Measurements from ENCODE around the gene FYB1.
"Not testable (repeated sequence)": the region's sequence is repeated elsewhere in the genome, so short reads cannot be mapped to it uniquely, and the experiment has no call there.

Gene FYB1

DNA sequence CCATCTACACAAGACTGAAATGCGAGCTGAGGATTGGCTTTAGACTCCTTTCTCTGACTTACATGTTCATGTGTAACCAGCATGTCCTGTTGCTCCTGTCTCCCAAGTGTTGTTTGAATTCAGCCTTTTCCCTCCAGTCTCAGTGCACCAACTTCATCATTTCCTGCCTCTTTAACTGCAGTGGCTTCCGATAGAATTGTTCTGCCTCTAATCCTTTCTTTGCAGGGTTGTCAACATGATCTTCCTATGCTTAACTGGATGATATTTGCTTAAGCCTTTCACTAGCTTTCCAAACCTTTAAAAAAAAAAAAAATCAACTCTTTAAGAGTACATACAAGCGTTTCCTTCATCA lies 6.7 kb upstream of the FYB1 start:
- no peak for DNase-seq (ENCODE audit: low read depth)

DNA sequence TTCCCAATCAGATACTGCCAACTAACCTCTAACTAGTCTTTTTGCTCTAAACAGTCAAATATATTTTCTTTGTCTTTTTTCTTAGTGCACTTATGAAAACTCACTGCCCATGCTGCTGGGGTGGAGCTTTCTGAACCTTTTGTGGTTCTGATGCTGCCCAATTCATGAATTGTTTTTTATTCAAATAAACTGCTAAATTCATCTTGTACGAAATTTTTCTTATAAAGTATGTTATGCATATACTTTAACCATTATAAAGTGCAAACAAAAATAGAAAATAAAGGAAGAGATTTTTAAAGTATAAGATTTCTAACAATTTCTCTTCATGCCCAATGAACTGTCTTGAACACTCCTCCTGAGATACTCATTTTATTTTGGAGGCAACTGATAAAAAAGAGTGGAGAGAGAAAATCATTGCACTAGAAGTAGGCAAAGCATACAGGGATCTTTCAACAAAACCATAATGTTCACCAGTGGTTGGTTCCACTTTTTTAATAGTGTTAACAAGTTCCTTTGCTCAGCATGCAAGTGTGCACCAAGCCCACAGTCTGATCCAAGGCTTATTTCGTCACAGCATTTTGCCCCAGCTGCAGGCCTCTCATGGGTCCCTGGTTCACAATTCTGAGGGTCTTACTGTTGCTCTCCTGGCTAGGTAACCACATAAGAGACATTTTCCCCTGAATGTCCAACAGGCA lies 6.2 kb upstream of the FYB1 start:
- DNase-seq (ENCODE audit: low read depth) = no peak

DNA sequence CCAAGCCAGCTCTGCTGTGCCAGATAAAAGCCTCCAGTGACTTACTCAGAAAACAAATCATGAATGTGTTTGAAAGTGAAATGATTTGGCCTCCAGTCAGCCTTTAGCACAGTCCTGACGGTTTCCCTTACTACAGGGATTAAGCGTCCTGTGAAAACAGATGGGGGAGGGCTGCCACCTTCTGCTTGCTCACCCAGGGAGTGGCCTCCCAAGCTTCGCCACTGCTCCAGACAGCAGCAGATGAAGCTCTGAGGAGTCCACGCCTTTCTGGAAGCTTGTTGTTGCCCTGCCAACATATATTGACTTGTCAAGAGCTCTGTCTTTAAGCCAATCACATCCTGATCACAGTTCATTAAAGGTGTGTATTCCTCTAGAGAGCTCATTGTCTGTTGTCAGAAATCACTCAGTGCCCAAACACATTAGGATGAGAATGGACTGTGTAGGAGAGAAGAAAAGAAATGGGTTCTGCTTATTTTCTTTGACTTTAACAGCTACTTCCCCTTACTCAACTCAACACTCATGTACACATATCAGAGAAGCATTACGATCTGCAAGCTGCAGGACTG lies 4.9 kb upstream of the FYB1 start:
- DNase-seq (ENCODE audit: low read depth) = no peak

DNA sequence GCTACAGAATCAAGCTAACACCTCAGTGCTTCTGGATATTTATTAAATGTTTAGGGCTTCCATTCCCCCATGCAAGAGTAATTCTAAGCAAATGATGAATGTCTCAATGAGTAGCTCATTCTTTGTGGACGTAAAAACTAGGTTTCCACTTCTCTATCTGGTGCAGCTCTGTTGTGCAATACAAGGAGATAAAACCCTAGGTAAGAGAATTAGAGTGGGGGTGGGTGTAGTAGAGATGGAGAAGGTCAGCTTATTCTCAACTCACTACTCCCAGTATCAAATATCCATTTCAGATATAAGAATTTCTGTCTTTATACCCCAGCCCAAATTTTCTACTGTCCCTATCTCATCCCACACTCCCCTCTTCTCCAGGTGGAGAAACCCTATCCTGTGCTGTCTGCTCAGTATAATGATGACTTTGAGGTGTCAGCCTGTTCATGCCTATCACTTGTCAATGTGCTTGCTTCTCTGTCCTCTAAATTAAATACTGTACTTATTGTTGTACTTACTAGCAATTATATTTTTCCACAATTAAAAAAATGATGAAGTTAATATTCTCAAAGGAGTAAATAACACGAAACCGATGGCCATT lies 4.3 kb upstream of the FYB1 start:
- no peak for DNase-seq (ENCODE audit: low read depth)

DNA sequence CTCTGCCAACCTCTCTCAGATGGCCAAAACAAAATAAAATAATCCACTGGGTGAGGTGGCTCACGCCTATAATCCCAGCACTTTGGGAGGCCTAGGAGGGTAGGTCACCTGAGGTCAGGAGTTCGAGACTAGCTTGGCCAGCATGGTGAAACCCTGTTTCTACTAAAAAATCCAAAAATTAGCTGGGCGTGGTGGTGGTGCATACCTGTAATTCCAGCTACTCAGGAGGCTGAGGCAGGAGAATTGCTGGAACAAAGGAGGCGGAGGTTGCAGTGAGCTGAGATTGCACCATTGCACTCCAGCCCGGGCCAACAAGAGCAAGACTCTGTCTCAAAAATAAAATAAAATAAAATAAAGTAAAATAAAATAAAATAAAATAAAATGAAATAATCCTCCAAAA lies 2.3 kb upstream of the FYB1 start:
- DNase-seq (ENCODE audit: low read depth) = not testable (repeated sequence)

DNA sequence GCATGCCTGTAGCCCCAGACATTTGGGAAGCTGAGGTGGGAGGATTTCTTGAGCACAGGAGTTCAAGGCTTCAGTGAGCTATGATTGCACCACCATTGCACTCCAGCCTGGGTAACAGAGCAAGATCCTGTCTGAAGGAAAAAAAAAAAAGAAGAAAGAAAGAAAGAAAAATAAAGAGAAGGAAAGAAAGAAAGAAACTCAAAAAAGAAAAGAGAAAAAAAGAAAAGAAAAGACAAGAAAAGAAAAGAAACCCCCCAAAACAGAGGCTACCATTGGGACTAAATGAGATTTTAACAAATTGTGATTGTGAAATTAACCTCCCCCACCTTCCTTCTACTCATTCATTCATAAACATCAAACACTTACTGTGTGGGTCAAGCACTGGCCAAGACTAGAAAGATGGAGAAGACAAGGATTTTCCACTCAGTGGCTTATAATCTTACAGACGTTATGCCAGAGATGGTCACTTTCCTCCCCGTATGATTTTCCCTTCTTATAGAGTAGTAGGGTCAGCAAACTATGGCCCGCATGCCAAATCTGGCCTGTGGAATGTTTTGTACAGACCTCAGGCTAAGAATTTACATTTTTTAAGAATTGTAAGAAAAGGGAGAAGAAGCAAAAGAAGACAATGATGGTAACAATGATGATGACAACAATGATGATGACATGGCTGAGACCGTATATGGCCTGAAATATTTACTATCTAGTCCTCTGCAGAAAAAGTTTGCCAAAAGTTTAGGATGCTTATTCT lies 1.1 kb upstream of the FYB1 start:
- no peak for DNase-seq (ENCODE audit: low read depth)

DNA sequence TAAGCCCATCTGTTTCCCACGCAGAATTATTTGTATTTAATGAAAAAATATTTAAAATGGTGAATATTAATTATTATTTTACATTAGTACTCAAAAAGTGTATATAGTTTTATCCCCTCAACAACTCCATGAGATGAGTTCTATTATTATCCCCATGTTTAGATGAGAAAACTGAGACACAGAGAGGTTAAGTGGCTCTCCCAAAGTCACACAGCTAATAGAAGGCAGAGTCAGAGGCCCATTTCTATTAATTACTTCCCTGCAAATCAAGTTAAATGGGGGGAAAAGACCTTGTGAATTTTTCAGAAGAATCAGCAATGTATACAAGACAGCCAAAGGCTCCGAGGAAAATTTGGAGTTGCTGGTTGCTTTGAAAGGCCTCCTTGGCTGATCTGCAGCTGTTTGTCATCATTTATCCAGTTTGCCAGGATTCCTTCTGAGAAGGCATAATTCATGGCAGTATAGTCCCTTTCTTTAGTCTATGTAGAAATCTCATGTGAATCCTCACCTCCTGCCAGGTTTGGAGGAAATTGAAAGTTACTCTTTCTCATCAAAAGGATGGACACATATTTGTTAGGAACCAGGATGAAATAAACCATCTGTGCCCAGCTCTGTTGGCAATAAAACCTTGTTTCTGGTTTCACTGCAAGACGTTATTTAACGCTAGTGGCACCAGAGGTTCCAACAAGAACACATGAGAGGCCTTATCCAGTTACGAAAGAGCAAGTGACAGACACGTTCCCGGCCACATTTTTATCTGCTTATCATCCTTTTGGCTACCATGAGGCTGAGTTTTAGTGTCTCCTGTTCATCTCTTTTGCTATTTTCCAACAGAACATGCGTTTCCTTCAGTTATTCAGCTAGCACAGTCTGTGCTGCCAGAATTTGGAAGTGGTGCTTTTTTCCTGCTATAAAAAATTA lies 621 bp downstream of the FYB1 start:
- no peak for DNase-seq (ENCODE audit: low read depth)

DNA sequence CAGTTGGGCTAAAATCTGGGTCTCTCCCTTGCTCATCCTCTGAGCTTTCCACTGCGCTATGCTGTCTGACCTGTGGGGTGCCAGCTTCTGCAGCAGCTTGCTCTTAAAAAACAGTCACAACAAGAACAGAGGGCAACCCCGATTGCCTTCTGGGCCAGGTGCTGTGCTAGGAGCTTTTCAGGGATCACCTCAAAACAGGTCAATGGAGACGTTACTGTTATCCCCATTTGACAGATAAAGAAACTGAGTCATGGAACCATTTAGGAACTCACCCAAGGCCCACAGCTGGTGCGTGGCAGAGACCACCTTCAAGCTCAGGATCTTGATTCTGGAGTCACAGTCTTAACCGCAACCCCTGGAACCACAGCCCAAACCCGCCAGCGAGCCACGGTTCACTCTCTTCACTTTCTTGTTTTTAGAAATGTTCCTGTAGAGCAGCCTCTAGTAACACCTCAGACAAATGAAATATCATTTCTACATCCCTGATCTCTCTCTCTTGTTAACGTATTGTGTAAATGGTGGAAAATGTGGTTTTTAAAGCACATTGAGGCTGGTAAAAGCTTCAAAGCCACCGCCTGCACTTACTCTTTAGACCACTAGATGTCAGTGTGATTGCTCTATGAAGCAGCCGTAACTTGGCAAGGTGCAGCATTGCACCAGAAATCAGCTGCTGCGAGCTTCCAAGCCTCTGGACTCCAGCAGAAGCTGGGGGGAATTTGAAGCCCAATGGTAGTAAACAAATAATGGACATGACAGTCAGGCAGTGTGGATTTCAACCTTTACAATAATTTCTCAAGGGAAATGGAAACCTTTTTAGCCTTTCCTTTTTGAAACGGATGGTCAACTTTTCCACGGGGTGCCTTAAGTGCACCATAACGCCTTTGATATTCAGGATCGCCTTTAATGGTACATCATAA lies 1.7 kb downstream of the FYB1 start:
- peak; percentile 71 for DNase-seq (ENCODE audit: low read depth)

DNA sequence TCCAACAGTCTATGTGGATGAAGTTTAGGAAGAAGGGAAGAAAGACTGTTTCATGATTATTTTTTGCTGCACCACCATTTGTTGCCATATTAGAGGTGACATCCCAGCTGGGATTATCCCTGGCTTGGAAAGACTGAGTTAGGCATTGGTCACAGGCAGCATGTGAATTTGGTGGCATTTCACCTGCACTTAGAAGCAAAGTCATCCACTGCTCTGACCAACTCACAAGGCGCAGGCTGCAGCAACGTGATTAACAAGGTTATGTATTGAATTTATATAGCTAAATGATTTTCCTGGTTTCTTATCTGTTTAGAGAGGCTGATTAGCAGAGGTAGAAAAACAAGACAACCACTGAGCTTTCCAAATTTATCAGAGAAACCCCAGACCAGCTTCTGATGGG lies 2.7 kb downstream of the FYB1 start:
- DNase-seq (ENCODE audit: low read depth) = no peak

DNA sequence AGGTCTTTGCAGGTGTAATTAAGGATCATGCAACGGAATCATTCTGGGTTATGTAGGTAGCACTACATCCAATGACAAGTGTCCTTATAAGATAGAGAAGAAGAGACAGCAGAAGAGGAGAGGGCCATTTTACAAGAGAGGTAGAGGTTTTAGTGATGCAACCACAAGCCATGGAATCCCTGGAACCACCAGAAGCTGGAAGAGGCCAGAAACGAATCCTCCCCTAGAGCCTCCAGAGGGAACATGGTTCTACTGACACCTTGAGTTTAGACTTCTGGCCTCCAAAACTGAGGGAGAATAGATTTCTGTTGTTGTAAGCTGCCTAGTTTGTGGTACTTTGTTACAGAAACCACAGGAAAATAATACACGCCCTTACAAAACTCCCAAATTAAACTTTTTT lies 3.5 kb downstream of the FYB1 start:
- no peak for DNase-seq (ENCODE audit: low read depth)

DNA sequence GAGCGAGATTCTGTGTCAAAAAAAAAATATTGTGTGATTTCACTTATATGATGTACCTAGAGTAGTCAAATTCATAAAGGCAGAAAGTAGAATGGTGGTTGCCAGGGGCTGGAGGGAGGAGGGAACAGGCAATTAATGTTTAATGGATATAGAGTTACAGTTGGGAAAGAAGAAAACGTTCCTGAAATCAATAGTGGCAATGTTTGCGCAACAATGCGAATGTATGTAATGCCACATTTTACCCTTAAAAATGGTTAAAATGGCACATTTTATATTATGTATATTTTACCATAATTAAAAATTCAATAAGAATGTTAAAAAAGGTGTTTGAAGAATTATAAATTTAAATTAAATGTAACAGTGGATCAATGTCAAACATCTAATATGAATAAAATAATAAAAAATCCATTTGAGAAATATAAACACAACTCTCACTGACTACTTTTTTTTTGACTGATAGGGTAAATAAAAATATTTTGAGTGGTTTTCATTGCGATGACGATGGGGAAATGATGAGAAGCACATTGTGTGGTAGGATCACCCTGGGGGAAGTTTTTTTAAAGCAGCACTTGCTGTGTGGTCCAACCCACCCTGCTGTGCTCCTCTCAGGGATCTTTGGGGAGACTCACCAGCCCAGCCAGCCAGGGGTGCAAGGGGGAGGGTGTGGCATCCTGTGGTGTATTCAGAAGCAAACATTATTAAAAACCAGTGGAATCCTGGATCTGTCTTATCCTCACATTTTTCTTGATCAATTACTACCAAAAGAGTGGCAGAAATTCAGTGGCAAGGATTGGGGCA lies 4.3 kb downstream of the FYB1 start:
- no peak for DNase-seq (ENCODE audit: low read depth)

DNA sequence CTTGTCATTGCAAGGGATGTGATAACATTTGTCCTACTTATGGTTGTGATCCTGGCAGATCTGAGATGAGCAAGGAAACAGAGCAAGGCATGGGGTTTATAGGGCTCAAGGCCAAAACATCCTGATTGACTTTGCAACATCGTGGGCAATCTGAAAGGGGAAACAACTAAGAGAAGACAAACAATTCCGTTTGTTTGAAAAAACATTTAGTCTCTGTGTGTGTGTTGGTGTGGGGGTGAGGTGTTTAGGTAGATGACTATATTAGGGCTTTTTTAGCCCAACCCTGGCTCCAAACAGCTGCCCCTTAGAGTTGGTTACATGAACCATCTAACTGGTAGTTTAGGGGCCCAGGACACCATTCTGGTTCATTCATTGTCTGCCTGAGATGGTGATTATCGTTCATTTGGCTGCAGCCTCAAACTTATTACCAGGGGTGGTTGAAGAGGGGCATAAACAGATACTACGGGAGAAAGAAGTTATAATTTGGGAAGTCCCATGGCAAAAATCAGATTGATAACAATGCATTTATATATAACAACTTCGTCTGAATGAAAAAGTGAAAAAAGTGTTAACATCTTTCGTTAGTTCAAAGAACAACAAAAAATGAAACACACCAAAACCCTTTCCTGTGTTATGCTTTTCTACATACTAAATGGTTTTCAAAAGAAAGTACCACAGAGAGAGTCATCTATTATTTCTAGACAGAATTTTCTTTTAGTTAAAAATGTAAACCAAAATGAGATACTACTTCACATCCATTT lies 5.7 kb downstream of the FYB1 start:
- DNase-seq (ENCODE audit: low read depth) = no peak

DNA sequence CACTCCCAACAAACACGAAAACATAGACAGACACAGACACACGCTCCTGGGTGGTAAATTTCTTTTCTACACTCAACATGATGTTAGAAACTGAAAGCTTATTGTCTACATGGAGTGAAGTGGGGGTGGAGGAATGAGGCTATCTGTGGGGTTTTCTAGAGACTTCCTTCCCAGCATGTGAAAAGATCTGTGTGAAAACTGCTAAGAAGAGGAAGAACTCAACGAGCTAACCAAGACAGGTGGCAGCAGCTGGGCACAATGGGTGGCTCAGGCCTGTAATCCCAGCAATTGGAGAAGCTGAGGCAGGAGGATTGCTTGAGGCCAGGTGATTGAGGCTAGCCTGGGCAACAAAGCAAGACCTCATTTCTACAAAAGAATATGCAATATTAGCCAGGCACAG lies 7.6 kb downstream of the FYB1 start:
- DNase-seq (ENCODE audit: low read depth) = no peak

DNA sequence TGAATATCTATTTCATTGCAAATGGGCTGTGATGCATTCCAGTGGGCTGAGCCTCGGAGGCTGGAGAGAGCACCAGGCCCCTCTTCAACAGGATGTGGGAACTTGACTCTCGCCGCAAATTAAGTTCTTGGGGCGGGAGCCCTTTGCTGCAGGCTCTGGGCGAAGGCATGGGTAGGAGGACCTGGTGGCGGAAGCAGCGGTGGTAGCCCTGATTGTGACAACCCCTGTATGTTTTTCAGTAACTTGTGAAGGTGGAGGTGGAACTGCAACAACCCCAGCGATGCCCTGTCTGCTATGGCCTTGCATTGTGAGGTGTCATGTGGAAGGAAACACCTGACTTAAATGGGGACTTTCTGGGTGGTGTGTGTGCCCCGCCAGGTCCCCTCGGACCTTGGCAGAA lies 9.4 kb downstream of the FYB1 start:
- DNase-seq (ENCODE audit: low read depth) = peak; percentile 43

DNA sequence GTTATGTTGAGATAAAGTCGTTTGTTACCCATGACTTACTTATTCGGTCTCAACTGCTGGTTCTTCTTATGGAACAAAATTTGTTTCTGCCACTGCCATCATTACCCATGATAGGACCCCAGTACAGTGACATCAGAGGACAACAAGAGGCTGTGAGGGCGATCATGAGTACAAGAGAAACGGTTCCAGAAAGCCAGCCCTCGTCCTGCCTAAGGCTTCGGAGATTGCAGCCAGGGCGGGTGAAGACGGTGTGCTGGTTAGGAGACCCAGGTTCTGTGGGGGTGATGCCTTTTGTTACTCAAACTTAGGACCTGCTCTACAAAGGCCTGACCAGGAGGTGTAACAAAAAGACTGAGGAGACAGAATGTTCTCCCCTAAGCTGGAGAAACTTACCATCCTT lies 10.9 kb downstream of the FYB1 start:
- no peak for DNase-seq (ENCODE audit: low read depth)

DNA sequence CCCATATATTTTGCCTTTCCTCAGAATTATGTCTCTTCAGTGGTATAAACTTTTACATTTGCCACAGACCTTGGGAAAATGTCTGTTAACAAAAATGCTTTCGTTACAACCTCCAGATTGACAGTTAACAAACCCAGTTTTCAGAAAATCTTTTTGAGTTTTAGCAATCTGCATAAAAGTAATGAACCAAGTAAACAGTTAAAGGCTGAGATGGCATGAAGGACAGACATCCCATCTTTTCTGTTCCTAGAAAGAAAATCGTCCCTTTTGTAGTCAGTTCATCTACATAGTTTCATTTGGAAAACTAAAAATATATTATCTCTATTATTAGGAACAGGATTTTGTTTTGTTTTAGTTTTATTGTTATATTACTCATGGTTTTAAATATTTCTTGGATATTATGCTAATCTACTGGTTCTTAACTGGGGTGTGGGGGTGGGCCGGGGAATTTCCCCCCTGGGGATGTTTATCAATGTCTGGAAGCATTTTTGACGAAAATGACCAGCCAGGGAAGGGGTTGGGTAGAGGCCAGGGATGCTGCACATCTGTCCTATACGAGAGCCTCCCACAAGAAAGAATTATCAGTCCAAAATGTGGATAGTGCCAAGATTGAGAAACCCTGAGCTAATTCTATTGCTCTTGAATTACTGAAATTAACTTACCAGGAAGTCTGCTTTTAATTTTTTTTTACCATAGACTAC lies 11.9 kb downstream of the FYB1 start:
- DNase-seq (ENCODE audit: low read depth) = no peak

DNA sequence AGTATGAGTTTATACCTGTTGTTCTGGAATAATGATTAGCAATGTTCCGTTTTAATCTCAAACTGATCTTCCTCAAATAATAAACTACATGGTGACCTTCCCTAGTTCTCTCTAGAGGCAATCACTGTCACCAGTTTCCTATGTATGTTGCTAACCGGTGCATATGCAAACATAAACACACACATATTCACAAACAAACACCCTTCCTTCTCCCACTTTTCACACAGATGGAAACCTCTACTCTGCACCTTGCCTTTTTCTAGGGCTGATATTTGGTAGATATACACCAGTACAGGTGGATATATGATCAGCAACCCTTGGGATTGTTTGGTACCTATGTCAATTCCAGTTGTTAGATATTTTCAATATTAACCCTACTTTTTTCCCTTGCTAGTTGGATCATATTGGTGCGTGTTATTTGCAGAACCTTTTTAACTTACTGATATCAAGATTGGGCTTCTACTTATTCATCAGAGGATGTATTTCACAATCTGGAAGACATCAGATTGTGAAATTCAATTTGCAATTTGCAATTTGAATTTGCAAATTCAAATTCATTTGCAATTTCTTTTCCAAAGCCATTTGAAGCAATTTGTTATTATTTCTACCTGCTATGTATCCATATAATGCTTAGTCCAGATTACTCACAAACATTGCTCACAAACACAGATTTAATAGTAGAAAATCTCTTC lies 12.6 kb downstream of the FYB1 start:
- DNase-seq (ENCODE audit: low read depth) = no peak

DNA sequence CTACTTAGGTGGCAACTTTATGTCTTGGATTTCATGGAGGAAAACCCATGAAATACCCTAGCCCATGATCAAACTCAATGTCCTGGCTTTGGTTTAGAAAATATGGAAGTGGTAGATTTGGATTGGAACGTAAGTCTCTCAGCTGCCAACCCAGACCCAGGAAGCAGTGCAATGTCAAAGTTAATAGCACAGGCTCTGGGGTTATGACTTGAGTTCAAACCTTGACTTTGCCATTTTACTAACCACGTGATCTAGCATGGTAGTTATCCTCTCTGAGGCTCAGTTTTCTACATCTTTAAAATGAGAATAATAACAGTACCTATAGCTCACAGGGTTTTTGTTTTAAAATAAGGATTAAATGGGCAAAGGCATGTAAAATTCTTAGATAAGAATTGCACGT lies 13.8 kb downstream of the FYB1 start:
- no peak for DNase-seq (ENCODE audit: low read depth)

Measured in stimulated activated CD4-positive, alpha-beta T cell treated with anti-CD3 and anti-CD28 coated beads, Interleukin-2, amount 100 ng/mL, for 4 hours (primary cell).